Fibroblast of mammary gland (primary cell): ENCODE measurements around the gene B3GALT5.

Source experiments
- DNase-seq: peaks from one replicate; pipeline ENCODE4 v3.0.0-alpha.2; 2010; ENCODE audit warnings: low read depth
- H3K4me3 ChIP-seq: 2 replicates; pipeline ENCODE4 v1.5.1; 2011; ENCODE audit warnings: low read depth, mild to moderate bottlenecking, low read length, moderate library complexity; ENCODE audit not compliant: control insufficient read depth
- TF ChIP-seq, protein P1 (sequence below): conservative IDR thresholded peaks from 2 replicates; pipeline ENCODE4 v1.5.1; 2011; ENCODE audit warnings: low read depth, low read length, inconsistent platforms; ENCODE audit not compliant: control insufficient read depth, insufficient read depth

The B3GALT5 gene

DNA sequence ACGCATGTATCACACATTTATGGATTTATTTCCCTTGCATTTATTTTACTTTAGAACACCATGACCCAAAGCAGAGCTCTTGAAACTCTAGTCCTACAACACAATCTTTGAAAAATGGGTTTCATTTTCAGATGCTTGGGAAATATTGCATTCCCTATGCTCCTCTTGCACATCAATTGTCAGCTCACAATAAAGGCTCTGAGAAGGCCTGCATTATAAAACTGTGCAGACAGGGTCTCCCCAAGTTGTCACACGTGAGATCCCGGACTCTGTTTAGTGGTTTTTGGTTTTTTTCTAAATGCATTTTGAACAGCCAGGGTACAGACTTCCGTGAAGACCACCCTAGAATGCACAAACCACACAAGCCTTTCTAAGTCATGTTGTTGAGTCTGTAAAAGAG is 9.9 kb upstream of the B3GALT5 start:
- H3K4me3 ChIP-seq: no peak overlapping the region
- TF ChIP-seq, protein P1, sequence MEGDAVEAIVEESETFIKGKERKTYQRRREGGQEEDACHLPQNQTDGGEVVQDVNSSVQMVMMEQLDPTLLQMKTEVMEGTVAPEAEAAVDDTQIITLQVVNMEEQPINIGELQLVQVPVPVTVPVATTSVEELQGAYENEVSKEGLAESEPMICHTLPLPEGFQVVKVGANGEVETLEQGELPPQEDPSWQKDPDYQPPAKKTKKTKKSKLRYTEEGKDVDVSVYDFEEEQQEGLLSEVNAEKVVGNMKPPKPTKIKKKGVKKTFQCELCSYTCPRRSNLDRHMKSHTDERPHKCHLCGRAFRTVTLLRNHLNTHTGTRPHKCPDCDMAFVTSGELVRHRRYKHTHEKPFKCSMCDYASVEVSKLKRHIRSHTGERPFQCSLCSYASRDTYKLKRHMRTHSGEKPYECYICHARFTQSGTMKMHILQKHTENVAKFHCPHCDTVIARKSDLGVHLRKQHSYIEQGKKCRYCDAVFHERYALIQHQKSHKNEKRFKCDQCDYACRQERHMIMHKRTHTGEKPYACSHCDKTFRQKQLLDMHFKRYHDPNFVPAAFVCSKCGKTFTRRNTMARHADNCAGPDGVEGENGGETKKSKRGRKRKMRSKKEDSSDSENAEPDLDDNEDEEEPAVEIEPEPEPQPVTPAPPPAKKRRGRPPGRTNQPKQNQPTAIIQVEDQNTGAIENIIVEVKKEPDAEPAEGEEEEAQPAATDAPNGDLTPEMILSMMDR: no peak
- no peak for DNase-seq

DNA sequence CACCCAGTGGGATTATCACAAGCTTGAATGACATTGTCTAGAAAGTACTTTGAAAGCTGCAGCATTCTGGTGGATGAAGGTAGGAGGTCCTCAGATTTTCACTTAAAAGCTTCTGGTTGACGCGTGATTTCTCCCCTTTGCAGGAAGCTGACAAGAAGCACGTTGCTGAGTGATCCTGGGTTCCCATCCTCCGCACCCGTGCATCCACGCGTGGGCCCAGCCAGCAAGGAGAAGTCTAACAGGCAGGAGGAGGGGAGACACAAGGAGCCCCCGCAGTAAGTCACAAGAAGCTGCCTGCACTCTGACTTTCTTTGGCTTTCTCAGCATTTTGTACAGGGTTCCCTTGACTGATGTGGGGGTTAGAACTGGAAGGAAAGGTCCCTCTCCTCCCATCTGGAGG is 7.8 kb upstream of the B3GALT5 start:
- TF ChIP-seq, protein P1: no peak
- DNase-seq: no peak
- no peak overlapping the region for H3K4me3 ChIP-seq

DNA sequence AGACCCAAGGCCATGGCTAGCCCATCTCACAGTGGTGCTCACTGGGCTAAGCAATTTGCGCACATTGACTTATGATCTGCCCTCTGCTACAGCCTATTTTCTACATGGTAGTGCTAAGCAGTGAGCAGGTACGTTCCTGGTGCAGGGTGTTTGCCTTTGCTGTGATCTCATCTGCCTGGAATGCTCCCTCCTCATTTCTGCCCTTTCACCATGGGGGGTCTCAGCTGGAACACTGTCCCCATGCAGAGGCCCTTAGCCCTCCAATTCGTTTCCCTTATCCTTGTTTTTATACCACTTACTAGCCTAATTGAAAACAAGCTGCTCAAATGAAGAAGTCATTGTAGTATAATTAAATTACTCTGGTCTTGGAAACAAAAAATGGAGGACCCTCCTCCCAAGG is 2.0 kb upstream of the B3GALT5 start:
- no peak for DNase-seq
- no peak overlapping the region for H3K4me3 ChIP-seq
- TF ChIP-seq, protein P1: no peak

DNA sequence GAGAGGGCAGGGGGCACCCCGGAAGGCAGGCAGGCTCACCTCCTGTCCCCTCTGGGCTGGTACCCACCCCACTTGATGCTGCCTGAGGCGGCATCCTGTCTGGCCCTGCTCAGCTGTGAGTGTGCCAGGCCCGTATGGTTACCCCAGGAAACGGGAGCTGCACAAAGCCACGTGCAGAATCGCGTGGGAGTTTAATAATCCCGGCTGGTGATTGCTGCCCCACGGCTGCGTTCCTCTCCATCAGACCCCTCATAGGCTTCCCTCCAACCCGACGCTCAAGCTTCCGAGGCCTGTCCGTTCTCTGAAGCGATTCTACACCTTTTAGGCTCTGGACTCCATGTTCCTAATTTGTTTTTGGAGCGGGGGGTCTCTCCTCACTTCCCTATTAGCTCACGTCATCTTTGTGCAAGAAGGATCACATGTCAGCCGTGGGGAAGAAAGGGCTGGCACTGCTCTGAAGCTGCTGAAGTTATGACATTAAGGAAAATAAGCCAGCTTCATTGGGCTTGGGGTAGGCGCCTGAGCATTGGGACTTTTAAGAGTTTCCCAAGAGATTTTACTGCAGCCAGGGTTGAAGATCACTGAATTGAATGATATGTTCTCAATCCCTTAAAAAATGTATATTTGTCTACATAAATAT is 1.1 kb upstream of the B3GALT5 start:
- TF ChIP-seq, protein P1: no peak
- H3K4me3 ChIP-seq: no peak overlapping the region
- no peak for DNase-seq

DNA sequence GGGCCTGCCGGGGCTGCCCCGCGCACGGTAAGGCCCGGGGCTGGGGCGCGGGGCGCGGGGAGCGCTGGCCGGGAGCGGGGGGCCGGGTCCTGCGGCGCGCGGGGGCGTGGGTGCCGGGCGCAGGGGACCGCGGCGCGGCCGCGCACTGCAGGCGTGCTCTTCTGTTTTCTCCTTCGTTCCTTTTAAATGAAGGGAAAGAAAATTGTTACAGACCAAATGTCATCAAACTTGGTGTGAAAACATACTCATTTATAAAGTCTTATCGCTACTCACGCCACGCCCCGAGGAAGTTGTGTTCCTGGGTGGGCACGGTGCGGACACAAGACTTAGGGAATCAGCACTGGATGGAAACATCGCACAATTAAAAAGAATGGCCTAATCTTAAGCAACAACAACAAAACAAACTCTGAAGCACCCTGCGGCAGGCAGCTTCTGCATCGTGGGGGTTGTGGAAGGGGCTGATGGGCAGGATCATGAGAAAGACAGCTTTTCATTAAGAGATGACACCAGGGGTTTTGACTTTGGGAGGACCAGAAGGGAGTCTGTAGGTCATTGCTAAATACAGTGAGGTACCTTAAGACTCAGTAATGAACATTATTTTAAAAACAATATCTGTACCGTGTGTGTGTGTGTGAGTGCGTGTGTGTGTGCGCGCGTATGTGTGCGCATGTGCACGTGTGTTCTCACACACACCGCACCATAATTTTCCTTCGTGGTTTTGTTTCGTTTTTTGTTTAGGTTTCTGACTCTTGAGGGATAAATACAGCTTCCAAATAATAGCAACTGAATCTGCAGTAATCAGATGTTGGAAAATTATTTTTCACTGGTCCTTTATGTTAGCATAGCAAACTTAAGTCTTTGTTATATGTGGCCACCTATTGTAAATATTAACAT is 548 bp downstream of the B3GALT5 start:
- TF ChIP-seq, protein P1: no peak
- DNase-seq: no peak
- H3K4me3 ChIP-seq: no peak overlapping the region

DNA sequence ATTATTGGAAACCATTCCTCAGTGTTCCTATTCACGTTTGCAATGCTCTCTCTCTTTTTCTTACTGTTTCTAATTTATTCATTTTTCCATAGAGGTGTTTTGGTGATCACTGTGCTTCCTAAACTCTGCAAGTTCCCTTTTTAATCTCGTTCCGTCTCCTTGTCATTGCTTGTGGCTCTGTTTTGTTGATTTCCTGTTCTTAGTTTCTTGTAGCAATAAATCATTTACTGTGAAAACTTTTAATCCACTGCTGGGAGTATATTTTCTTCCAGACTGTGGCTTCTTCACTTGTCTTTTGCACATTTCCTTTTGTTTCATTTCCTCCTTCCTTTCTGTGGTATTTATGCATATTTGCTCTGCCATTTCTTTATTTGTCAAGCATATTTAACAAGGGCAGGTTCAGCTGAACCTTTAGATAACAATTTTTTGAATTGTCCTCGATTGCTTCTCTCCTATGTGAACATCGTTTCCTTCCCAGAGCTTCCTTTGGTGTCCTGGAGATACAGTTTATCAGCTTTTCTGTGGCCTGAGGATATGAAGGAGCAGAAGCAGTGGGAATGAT is 3.6 kb downstream of the B3GALT5 start:
- no peak for DNase-seq
- no peak overlapping the region for H3K4me3 ChIP-seq

More for the DNA sequence above, 3.6 kb downstream of the B3GALT5 start:
- TF ChIP-seq, protein P1: no peak
